DMS53 treated with DMSO at 0.1 percent for 48 hours (cell line): Measurements from ENCODE around the gene HPF1.
"Not testable (repeated sequence)": the region's sequence is repeated elsewhere in the genome, so short reads cannot be mapped to it uniquely, and the experiment has no call there.

Experiments used
- DNase-seq: peaks from one replicate; lab custom pipeline; 2025; ENCODE audit not compliant: unreplicated experiment; lab: John Stamatoyannopoulos, UW

Gene HPF1

GRCh38 chr4:169757575-169758184 lies at the start of gene HPF1:
Gene HPF1 (minus strand): TSS chr4:169757944. CDS start chr4:169757877, 67 bp downstream.
- DNase-seq: peak; percentile 79

- not testable (repeated sequence) for DNase-seq
Measured at GRCh38 chr4:169806770-169807169, 49.0 kb upstream of the HPF1 start.

GRCh38 chr4:169803413-169803812 lies 45.7 kb upstream of the HPF1 start:
- DNase-seq: no peak

- no peak for DNase-seq
Measured at GRCh38 chr4:169802873-169803272, 45.1 kb upstream of the HPF1 start.

GRCh38 chr4:169800541-169800940 lies 42.8 kb upstream of the HPF1 start:
- DNase-seq: no peak

GRCh38 chr4:169799260-169799659 lies 41.5 kb upstream of the HPF1 start:
- no peak for DNase-seq

GRCh38 chr4:169795585-169795984 lies 37.8 kb upstream of the HPF1 start:
- DNase-seq: no peak

- DNase-seq: peak; percentile 22
Measured at GRCh38 chr4:169791527-169792156, 33.9 kb upstream of the HPF1 start.

GRCh38 chr4:169791062-169791461 lies 33.3 kb upstream of the HPF1 start:
- no peak for DNase-seq

- no peak for DNase-seq
Measured at GRCh38 chr4:169774466-169775445, 17.0 kb upstream of the HPF1 start.

GRCh38 chr4:169773889-169774288 lies 16.1 kb upstream of the HPF1 start:
- DNase-seq: no peak

GRCh38 chr4:169771556-169772080 lies 13.9 kb upstream of the HPF1 start:
- DNase-seq: not testable (repeated sequence)

GRCh38 chr4:169770416-169770815 lies 12.7 kb upstream of the HPF1 start:
- no peak for DNase-seq

- no peak for DNase-seq
Measured at GRCh38 chr4:169768385-169768784, 10.6 kb upstream of the HPF1 start.

- DNase-seq: no peak
Measured at GRCh38 chr4:169766741-169767140, 9.0 kb upstream of the HPF1 start.

GRCh38 chr4:169765835-169766234 lies 8.1 kb upstream of the HPF1 start:
- DNase-seq: no peak

- DNase-seq: no peak
Measured at GRCh38 chr4:169761846-169762245, 4.1 kb upstream of the HPF1 start.

GRCh38 chr4:169758401-169758962 lies 738 bp upstream of the HPF1 start:
- DNase-seq: no peak

GRCh38 chr4:169756971-169757574 lies 671 bp downstream of the HPF1 start:
- no peak for DNase-seq

GRCh38 chr4:169745291-169745690 lies 12.5 kb downstream of the HPF1 start:
- no peak for DNase-seq

GRCh38 chr4:169744601-169745000 lies 13.1 kb downstream of the HPF1 start:
- DNase-seq: no peak
